ENCODE measurements around the gene KLHL29.

GRCh38 chr2:23696752-23697045 lies 311.7 kb downstream of the KLHL29 start:
- no peak for TF ChIP-seq MAX (IDR thresholded peaks at IDR 0.05)
- TF ChIP-seq CEBPB (IDR thresholded peaks at IDR 0.05): no peak
- no peak for TF ChIP-seq NFIC (IDR thresholded peaks at IDR 0.05)
- TF ChIP-seq REST (IDR thresholded peaks at IDR 0.05; ENCODE audit: low read depth): no peak
- TF ChIP-seq EP300 (IDR thresholded peaks at IDR 0.05; ENCODE audit: borderline replicate concordance): no peak
- TF ChIP-seq EGR1 (IDR thresholded peaks at IDR 0.05): no peak
- no peak for TF ChIP-seq TAF1 (IDR thresholded peaks at IDR 0.05; ENCODE audit: low read depth)
- no peak for TF ChIP-seq FOXM1 (IDR thresholded peaks at IDR 0.05; ENCODE audit: borderline replicate concordance, low read depth)

Data from Ishikawa (cell line).